ENCODE data around the gene TBCA.

- TF ChIP-seq CTCF (IDR thresholded peaks at IDR 0.05) = no peak
- no peak for TF ChIP-seq POLR2A (IDR thresholded peaks at IDR 0.05)
Measured at GRCh38 chr5:77772729-77773128, 3.4 kb downstream of the TBCA start.
